Measurements from ENCODE around the gene CRISP1. TPM values are rescaled to one million over a fixed set of nuclear protein-coding genes. Genes with fewer than 3 reads are reported as not detected.

The CRISP1 gene
- total RNA-seq, 1 donor from 2014 or later, result not detected

- no peak for TF ChIP-seq EZH2 (IDR thresholded peaks at IDR 0.05; ENCODE audit: insufficient read depth, low read length)
- TF ChIP-seq, protein P1, sequence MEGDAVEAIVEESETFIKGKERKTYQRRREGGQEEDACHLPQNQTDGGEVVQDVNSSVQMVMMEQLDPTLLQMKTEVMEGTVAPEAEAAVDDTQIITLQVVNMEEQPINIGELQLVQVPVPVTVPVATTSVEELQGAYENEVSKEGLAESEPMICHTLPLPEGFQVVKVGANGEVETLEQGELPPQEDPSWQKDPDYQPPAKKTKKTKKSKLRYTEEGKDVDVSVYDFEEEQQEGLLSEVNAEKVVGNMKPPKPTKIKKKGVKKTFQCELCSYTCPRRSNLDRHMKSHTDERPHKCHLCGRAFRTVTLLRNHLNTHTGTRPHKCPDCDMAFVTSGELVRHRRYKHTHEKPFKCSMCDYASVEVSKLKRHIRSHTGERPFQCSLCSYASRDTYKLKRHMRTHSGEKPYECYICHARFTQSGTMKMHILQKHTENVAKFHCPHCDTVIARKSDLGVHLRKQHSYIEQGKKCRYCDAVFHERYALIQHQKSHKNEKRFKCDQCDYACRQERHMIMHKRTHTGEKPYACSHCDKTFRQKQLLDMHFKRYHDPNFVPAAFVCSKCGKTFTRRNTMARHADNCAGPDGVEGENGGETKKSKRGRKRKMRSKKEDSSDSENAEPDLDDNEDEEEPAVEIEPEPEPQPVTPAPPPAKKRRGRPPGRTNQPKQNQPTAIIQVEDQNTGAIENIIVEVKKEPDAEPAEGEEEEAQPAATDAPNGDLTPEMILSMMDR (IDR thresholded peaks at IDR 0.05; ENCODE audit: insufficient read depth, low read depth, low read length), result no peak
- no peaks in the 10 kb centered on the region for H3K27me3 ChIP-seq (ENCODE audit: insufficient read depth, low read length)
- H3K4me3 ChIP-seq (ENCODE audit: insufficient read depth, low read depth, low read length), result no peak overlapping the region
- H4K20me1 ChIP-seq (ENCODE audit: insufficient read depth, low read length), result no peaks in the 10 kb centered on the region
- no peaks in the 10 kb centered on the region for H3K36me3 ChIP-seq (ENCODE audit: insufficient read depth, low read length)
- H2AFZ ChIP-seq (ENCODE audit: low read depth, low read length), result no peak overlapping the region
- no peaks in the 10 kb centered on the region for H3K4me1 ChIP-seq (ENCODE audit: insufficient read depth, low read length)
- no peak overlapping the region for H3K4me3 Mint-ChIP-seq (ENCODE audit: unreplicated experiment)
- no peak overlapping the region for H3K9ac ChIP-seq (ENCODE audit: low read length)
- H3K4me1 Mint-ChIP-seq (ENCODE audit: low read depth, unreplicated experiment), result no peaks in the 10 kb centered on the region
- DNase-seq (ENCODE audit: low read depth) (no peak), FAIRE-seq (no peak)
- H3K4me2 ChIP-seq (ENCODE audit: low read length), result no peak overlapping the region
- no peaks in the 10 kb centered on the region for H3K27me3 Mint-ChIP-seq (ENCODE audit: low read depth, unreplicated experiment)
- H3K9me3 Mint-ChIP-seq (ENCODE audit: unreplicated experiment), result no peaks in the 10 kb centered on the region
- no peaks in the 10 kb centered on the region for H3K36me3 Mint-ChIP-seq (ENCODE audit: low read depth, unreplicated experiment)
- H3K27ac ChIP-seq (ENCODE audit: low read depth, low read length), result no peak overlapping the region
- H3K79me2 ChIP-seq (ENCODE audit: insufficient read depth, low read length), result no peaks in the 10 kb centered on the region
- no peaks in the 10 kb centered on the region for H3K9me3 ChIP-seq (ENCODE audit: insufficient read depth, low read depth, low read length)
- H3K27ac Mint-ChIP-seq (ENCODE audit: unreplicated experiment), result no peak overlapping the region
Observed at GRCh38 chr6:49847014-49847413, 19.3 kb downstream of the CRISP1 start.

- DNase-seq (ENCODE audit: low read depth), result no peak
- Mint-ChIP-seq H3K9me3 (ENCODE audit: unreplicated experiment) (no peaks in the 10 kb centered on the region), H3K36me3 (ENCODE audit: low read depth, unreplicated experiment) (no peaks in the 10 kb centered on the region), H3K27me3 (ENCODE audit: low read depth, unreplicated experiment) (no peaks in the 10 kb centered on the region), H3K4me3 (ENCODE audit: unreplicated experiment) (no peak overlapping the region), H3K27ac (ENCODE audit: unreplicated experiment) (no peak overlapping the region), H3K4me1 (ENCODE audit: low read depth, unreplicated experiment) (no peaks in the 10 kb centered on the region)
- H3K36me3 ChIP-seq (ENCODE audit: insufficient read depth, low read length), result no peaks in the 10 kb centered on the region
- H3K9me3 ChIP-seq (ENCODE audit: insufficient read depth, low read depth, low read length), result no peaks in the 10 kb centered on the region
- no peaks in the 10 kb centered on the region for H4K20me1 ChIP-seq (ENCODE audit: insufficient read depth, low read length)
- no peak overlapping the region for H3K9ac ChIP-seq (ENCODE audit: low read length)
- H3K27ac ChIP-seq (ENCODE audit: low read depth, low read length), result no peak overlapping the region
- no peaks in the 10 kb centered on the region for H3K79me2 ChIP-seq (ENCODE audit: insufficient read depth, low read length)
- no peak overlapping the region for H2AFZ ChIP-seq (ENCODE audit: low read depth, low read length)
- no peak overlapping the region for H3K4me2 ChIP-seq (ENCODE audit: low read length)
- no peaks in the 10 kb centered on the region for H3K4me1 ChIP-seq (ENCODE audit: insufficient read depth, low read length)
- no peak overlapping the region for H3K4me3 ChIP-seq (ENCODE audit: insufficient read depth, low read depth, low read length)
- FAIRE-seq, result no peak
- H3K27me3 ChIP-seq (ENCODE audit: insufficient read depth, low read length), result no peaks in the 10 kb centered on the region
- TF ChIP-seq, protein P1 (IDR thresholded peaks at IDR 0.05; ENCODE audit: insufficient read depth, low read depth, low read length), result no peak
- no peak for TF ChIP-seq EZH2 (IDR thresholded peaks at IDR 0.05; ENCODE audit: insufficient read depth, low read length)
Observed at GRCh38 chr6:49841424-49841823, 24.9 kb downstream of the CRISP1 start.

GRCh38 chr6:49839957-49840356 is 26.4 kb downstream of the CRISP1 start:
- no peaks in the 10 kb centered on the region for H3K9me3 ChIP-seq (ENCODE audit: insufficient read depth, low read depth, low read length)
- TF ChIP-seq EZH2 (IDR thresholded peaks at IDR 0.05; ENCODE audit: insufficient read depth, low read length), result no peak
- TF ChIP-seq, protein P1 (IDR thresholded peaks at IDR 0.05; ENCODE audit: insufficient read depth, low read depth, low read length), result no peak
- H3K27me3 ChIP-seq (ENCODE audit: insufficient read depth, low read length), result no peaks in the 10 kb centered on the region
- H3K27me3 Mint-ChIP-seq (ENCODE audit: low read depth, unreplicated experiment), result no peaks in the 10 kb centered on the region
- no peaks in the 10 kb centered on the region for H3K36me3 ChIP-seq (ENCODE audit: insufficient read depth, low read length)
- H2AFZ ChIP-seq (ENCODE audit: low read depth, low read length), result no peak overlapping the region
- no peaks in the 10 kb centered on the region for H3K9me3 Mint-ChIP-seq (ENCODE audit: unreplicated experiment)
- no peaks in the 10 kb centered on the region for H3K4me1 Mint-ChIP-seq (ENCODE audit: low read depth, unreplicated experiment)
- no peaks in the 10 kb centered on the region for H4K20me1 ChIP-seq (ENCODE audit: insufficient read depth, low read length)
- H3K36me3 Mint-ChIP-seq (ENCODE audit: low read depth, unreplicated experiment), result no peaks in the 10 kb centered on the region
- H3K27ac Mint-ChIP-seq (ENCODE audit: unreplicated experiment), result no peak overlapping the region
- H3K9ac ChIP-seq (ENCODE audit: low read length), result no peak overlapping the region
- no peaks in the 10 kb centered on the region for H3K79me2 ChIP-seq (ENCODE audit: insufficient read depth, low read length)
- H3K4me3 Mint-ChIP-seq (ENCODE audit: unreplicated experiment), result no peak overlapping the region
- DNase-seq (ENCODE audit: low read depth), result no peak
- no peak overlapping the region for H3K4me3 ChIP-seq (ENCODE audit: insufficient read depth, low read depth, low read length)
- H3K4me2 ChIP-seq (ENCODE audit: low read length), result no peak overlapping the region
- no peak for FAIRE-seq
- no peaks in the 10 kb centered on the region for H3K4me1 ChIP-seq (ENCODE audit: insufficient read depth, low read length)
- no peak overlapping the region for H3K27ac ChIP-seq (ENCODE audit: low read depth, low read length)

Measured in astrocyte (in vitro differentiated cells and primary cell).